Kidney (tissue), 14 donors: ENCODE results near the gene MEGF11. TPM values are rescaled to one million over a fixed set of nuclear protein-coding genes. Genes with fewer than 3 reads are reported as not detected.

ENCODE experiments used
- DNase-seq, 5 donors: peaks; one replicate each; pipeline ENCODE4 v3.0.0-alpha.2; 2013 to 2020
- FAIRE-seq: peaks from 2 replicates; lab custom pipeline; 2012; peaks lifted over from hg19 to GRCh38; lab: Jason Lieb, UNC
- H3K27ac ChIP-seq, 2 donors: one replicate each; pipeline ENCODE4 v1.7.0; 2013; ENCODE audit warnings: low read depth in 2 of 2, low read length in 2 of 2, inconsistent platforms in 1 of 2
- H3K27me3 ChIP-seq: one replicate; pipeline ENCODE4 v1.7.1; 2013; ENCODE audit warnings: low read length, inconsistent platforms; ENCODE audit not compliant: control insufficient read depth, insufficient read depth
- H3K36me3 ChIP-seq, 3 donors: one replicate each; pipeline versions ENCODE4 v1.7.0 to v1.7.1; 2013; ENCODE audit warnings: low read length in 3 of 3, control low read depth in 1 of 3, inconsistent platforms in 1 of 3; ENCODE audit not compliant: insufficient read depth in 3 of 3, control insufficient read depth in 2 of 3
- H3K4me1 ChIP-seq, 3 donors: one replicate each; pipeline versions ENCODE4 v1.7.0 to v1.7.1; 2013; ENCODE audit warnings: low read length in 3 of 3, inconsistent platforms in 1 of 3, low read depth in 1 of 3; ENCODE audit not compliant: control insufficient read depth in 2 of 3, insufficient read depth in 2 of 3
- H3K4me3 ChIP-seq, 3 donors: one replicate each; pipeline versions ENCODE4 v1.7.0 to v1.8.1; 2013; ENCODE audit warnings: low read length in 3 of 3, control low read depth in 1 of 3, inconsistent platforms in 1 of 3
- H3K9ac ChIP-seq, 3 donors: one replicate each; pipeline versions ENCODE4 v1.7.0 to v1.7.1; 2013; ENCODE audit warnings: low read length in 3 of 3, control low read depth in 1 of 3, inconsistent platforms in 1 of 3
- H3K9me3 ChIP-seq, 3 donors: one replicate each; pipeline versions ENCODE4 v1.7.0 to v1.7.1; 2013; ENCODE audit warnings: low read length in 3 of 3, control low read depth in 1 of 3, inconsistent platforms in 1 of 3; ENCODE audit not compliant: control insufficient read depth in 2 of 3, insufficient read depth in 1 of 3
- CTCF ChIP-seq: IDR thresholded peaks from 3 replicates; pipeline ENCODE4 v1.5.1; 2012; ENCODE audit warnings: mild to moderate bottlenecking, moderate library complexity, borderline replicate concordance; ENCODE audit not compliant: insufficient read depth; ENCODE audit errors: extremely low read depth
- intact Hi-C: fragments of 100-400 bp; cut with DNase I; formaldehyde crosslinking; loops from one replicate; pipeline ENCODE4 v1.11.1; 2022
- polyA plus RNA-seq: library from polyadenylated mRNA; stranded (reverse); fragments of 350-450 nt; fragmentation: Illumina TruSeq; extraction: RNeasy Lipid Tissue Mini Kit (QIAGEN cat#74804); gene quantifications from one replicate; pipeline ENCODE4 v1.2.3, GENCODE V29; 2014; ENCODE audit warnings: low read depth, low replicate concordance; ENCODE audit not compliant: insufficient read depth
- total RNA-seq: library from RNA; stranded (reverse); fragmentation: NEBNext Ultra II Directional; extraction: Animal tissue kit (Norgen Biotek cat#: 25700); gene quantifications from one replicate; pipeline ENCODE4 v1.2.1, GENCODE V29; 2021
- donor health status: control.
- donor health status: control.
- donor health status: control.
- donor health status: control.
- donor health status: control.
- donor health status: DM: yes; HTN: yes; CAD: no.
- donor health status: Normal renal cell carcinoma (clear cell type).

Gene MEGF11
- total and polyA plus RNA-seq, 2 donors from 2014 or later = 10.4 to 41.8 TPM

DNA sequence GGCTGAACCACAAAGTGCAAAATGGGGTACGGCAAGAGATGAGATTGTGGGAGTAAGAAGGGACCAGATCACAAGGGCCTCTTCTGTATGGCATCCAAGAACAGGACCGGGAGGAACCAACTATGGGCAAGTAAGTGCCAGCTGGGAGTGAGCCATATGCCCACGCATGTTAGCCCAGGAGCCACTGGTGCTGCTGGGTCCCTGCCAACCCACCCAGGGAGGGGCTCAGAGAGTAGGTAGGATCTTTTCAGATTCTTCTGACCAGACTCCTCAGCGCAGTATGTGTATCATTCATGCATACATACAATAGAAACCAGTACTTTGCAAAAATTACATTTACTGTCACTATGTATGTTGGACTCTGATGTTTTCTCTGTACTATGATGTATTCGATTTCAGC, 330.3 kb downstream of the MEGF11 start:
- FAIRE-seq (no peak), DNase-seq (no peak)
- H3K4me3 ChIP-seq = no peak overlapping the region
- no peak overlapping the region for H3K27ac ChIP-seq
- no peaks in the 10 kb centered on the region for H3K9me3 ChIP-seq
- H3K27me3 ChIP-seq = no peaks in the 10 kb centered on the region
- no peaks in the 10 kb centered on the region for H3K4me1 ChIP-seq
- H3K9ac ChIP-seq = no peak overlapping the region
- intact Hi-C loops = no loop called here
- TF ChIP-seq CTCF = no peak
- no peaks in the 10 kb centered on the region for H3K36me3 ChIP-seq

- DNase-seq = no peak
- intact Hi-C loops = no loop called here
Observed at GRCh38 chr15:65922621-65923020, 330.9 kb downstream of the MEGF11 start.

GRCh38 chr15:65921780-65922179, 331.8 kb downstream of the MEGF11 start:
- Histone ChIP-seq H3K27me3 (no peaks in the 10 kb centered on the region), H3K4me1 (no peaks in the 10 kb centered on the region), H3K27ac (no peak overlapping the region), H3K9ac (no peak overlapping the region), H3K36me3 (no peaks in the 10 kb centered on the region), H3K4me3 (no peak overlapping the region), H3K9me3 (no peaks in the 10 kb centered on the region)
- intact Hi-C loops = no loop called here
- DNase-seq (no peak), FAIRE-seq (no peak)
- TF ChIP-seq CTCF = no peak

More at GRCh38 chr15:65922621-65923020, 330.9 kb downstream of the MEGF11 start:
- TF ChIP-seq CTCF = no peak
- no peak overlapping the region for H3K27ac ChIP-seq
- no peaks in the 10 kb centered on the region for H3K4me1 ChIP-seq
- H3K27me3 ChIP-seq = no peaks in the 10 kb centered on the region
- no peak overlapping the region for H3K9ac ChIP-seq
- FAIRE-seq = no peak
- H3K9me3 ChIP-seq = no peaks in the 10 kb centered on the region
- H3K4me3 ChIP-seq = no peak overlapping the region
- no peaks in the 10 kb centered on the region for H3K36me3 ChIP-seq

GRCh38 chr15:65920825-65921309, 332.7 kb downstream of the MEGF11 start:
- no peak overlapping the region for H3K4me3 ChIP-seq
- H3K4me1 ChIP-seq = no peaks in the 10 kb centered on the region
- H3K9me3 ChIP-seq = no peaks in the 10 kb centered on the region
- DNase-seq (peak in 2 of 5 donors; percentile 14 to 16), FAIRE-seq (no peak)
- no peaks in the 10 kb centered on the region for H3K36me3 ChIP-seq
- TF ChIP-seq CTCF = no peak
- no peak overlapping the region for H3K9ac ChIP-seq
- intact Hi-C loops = no loop called here
- no peaks in the 10 kb centered on the region for H3K27me3 ChIP-seq
- no peak overlapping the region for H3K27ac ChIP-seq
